ENCODE data around the gene LIPC. TPM values are rescaled to one million over a fixed set of nuclear protein-coding genes. Genes with fewer than 3 reads are reported as not detected.

Gene LIPC
- total and polyA plus RNA-seq, 2 experiments from 2014 or later: not detected

GRCh38 chr15:58462547-58462946, 30.8 kb downstream of the LIPC start:
- ATAC-seq (peak; percentile 79), DNase-seq (ENCODE audit: low spot score) (no peak)
- Histone ChIP-seq H3K36me3 (ENCODE audit: insufficient read depth) (no peaks in the 10 kb centered on the region), H3K4me2 (no peak overlapping the region), H3F3A (replicated peaks; ENCODE audit: low read depth) (no peaks in the 10 kb centered on the region), H3K27me3 (ENCODE audit: insufficient read depth) (no peaks in the 10 kb centered on the region), H4K20me1 (replicated peaks; ENCODE audit: insufficient read depth) (no peaks in the 10 kb centered on the region), H3K4me1 (ENCODE audit: insufficient read depth) (no peaks in the 10 kb centered on the region), H3K9me2 (ENCODE audit: insufficient read depth) (0 out of 2 replicates have a peak, but pooled peaks cover 5% of the 10 kb centered on the region), H3K4me3 (no peak overlapping the region), H3K79me2 (replicated peaks; ENCODE audit: insufficient read depth) (no peaks in the 10 kb centered on the region), H3K27ac (ENCODE audit: low read depth) (no peak overlapping the region), H2AFZ (no peak overlapping the region)
- Mint-ChIP-seq H3K4me1 (no peaks in the 10 kb centered on the region; the same call in 2 of the 3 replicates), H3K9me3 (no peaks in the 10 kb centered on the region), H3K27ac (no peak overlapping the region), H3K4me3 (no peak overlapping the region), H3K36me3 (ENCODE audit: low read depth) (no peaks in the 10 kb centered on the region), H3K27me3 (ENCODE audit: insufficient read depth, low read depth, poor library complexity) (peaks cover 13% of the 10 kb centered on the region)
- no peak for TF ChIP-seq ZNF331 (CRISPR knock-in tag; IDR thresholded peaks at IDR 0.05; ENCODE audit: low read depth)
- TF ChIP-seq, protein P1, sequence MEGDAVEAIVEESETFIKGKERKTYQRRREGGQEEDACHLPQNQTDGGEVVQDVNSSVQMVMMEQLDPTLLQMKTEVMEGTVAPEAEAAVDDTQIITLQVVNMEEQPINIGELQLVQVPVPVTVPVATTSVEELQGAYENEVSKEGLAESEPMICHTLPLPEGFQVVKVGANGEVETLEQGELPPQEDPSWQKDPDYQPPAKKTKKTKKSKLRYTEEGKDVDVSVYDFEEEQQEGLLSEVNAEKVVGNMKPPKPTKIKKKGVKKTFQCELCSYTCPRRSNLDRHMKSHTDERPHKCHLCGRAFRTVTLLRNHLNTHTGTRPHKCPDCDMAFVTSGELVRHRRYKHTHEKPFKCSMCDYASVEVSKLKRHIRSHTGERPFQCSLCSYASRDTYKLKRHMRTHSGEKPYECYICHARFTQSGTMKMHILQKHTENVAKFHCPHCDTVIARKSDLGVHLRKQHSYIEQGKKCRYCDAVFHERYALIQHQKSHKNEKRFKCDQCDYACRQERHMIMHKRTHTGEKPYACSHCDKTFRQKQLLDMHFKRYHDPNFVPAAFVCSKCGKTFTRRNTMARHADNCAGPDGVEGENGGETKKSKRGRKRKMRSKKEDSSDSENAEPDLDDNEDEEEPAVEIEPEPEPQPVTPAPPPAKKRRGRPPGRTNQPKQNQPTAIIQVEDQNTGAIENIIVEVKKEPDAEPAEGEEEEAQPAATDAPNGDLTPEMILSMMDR (conservative IDR thresholded peaks at IDR 0.05; ENCODE audit: low read depth in 2 of 2): no peak
- TF ChIP-seq NANOG (IDR thresholded peaks at IDR 0.05; ENCODE audit: borderline replicate concordance): no peak
- TF ChIP-seq CREB1 (CRISPR knock-in tag; IDR thresholded peaks at IDR 0.05; ENCODE audit: low read depth): no peak
- no peak for TF ChIP-seq POLR2AphosphoS5 (IDR thresholded peaks at IDR 0.05; ENCODE audit: low read depth)
- TF ChIP-seq EZH2phosphoT487 (IDR thresholded peaks at IDR 0.05; ENCODE audit: unreplicated experiment): no peak
- TF ChIP-seq JUNB (IDR thresholded peaks at IDR 0.05; ENCODE audit: unreplicated experiment): no peak
- no peak for TF ChIP-seq EZH2 (IDR thresholded peaks at IDR 0.05; ENCODE audit: low read depth, unreplicated experiment)
- TF ChIP-seq ETS1 (IDR thresholded peaks at IDR 0.05): no peak
- no peak for TF ChIP-seq ZNF462 (CRISPR knock-in tag; IDR thresholded peaks at IDR 0.05)
- TF ChIP-seq STAT1 (IDR thresholded peaks at IDR 0.05; ENCODE audit: unreplicated experiment): no peak
- TF ChIP-seq ZNF114 (CRISPR knock-in tag; IDR thresholded peaks at IDR 0.05): no peak
- TF ChIP-seq, protein P2, sequence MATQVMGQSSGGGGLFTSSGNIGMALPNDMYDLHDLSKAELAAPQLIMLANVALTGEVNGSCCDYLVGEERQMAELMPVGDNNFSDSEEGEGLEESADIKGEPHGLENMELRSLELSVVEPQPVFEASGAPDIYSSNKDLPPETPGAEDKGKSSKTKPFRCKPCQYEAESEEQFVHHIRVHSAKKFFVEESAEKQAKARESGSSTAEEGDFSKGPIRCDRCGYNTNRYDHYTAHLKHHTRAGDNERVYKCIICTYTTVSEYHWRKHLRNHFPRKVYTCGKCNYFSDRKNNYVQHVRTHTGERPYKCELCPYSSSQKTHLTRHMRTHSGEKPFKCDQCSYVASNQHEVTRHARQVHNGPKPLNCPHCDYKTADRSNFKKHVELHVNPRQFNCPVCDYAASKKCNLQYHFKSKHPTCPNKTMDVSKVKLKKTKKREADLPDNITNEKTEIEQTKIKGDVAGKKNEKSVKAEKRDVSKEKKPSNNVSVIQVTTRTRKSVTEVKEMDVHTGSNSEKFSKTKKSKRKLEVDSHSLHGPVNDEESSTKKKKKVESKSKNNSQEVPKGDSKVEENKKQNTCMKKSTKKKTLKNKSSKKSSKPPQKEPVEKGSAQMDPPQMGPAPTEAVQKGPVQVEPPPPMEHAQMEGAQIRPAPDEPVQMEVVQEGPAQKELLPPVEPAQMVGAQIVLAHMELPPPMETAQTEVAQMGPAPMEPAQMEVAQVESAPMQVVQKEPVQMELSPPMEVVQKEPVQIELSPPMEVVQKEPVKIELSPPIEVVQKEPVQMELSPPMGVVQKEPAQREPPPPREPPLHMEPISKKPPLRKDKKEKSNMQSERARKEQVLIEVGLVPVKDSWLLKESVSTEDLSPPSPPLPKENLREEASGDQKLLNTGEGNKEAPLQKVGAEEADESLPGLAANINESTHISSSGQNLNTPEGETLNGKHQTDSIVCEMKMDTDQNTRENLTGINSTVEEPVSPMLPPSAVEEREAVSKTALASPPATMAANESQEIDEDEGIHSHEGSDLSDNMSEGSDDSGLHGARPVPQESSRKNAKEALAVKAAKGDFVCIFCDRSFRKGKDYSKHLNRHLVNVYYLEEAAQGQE (IDR thresholded peaks at IDR 0.05; ENCODE audit: unreplicated experiment): no peak
